HG02798 (cell line): ENCODE data around the gene ZNF454.

Experiments used
- ATAC-seq: cut with Tn5 transposase; IDR thresholded peaks from one replicate; pipeline ENCODE4 v1.9.1; 2021; ENCODE audit warnings: mild to moderate bottlenecking; ENCODE audit not compliant: unreplicated experiment, poor library complexity

ZNF454 gene

DNA sequence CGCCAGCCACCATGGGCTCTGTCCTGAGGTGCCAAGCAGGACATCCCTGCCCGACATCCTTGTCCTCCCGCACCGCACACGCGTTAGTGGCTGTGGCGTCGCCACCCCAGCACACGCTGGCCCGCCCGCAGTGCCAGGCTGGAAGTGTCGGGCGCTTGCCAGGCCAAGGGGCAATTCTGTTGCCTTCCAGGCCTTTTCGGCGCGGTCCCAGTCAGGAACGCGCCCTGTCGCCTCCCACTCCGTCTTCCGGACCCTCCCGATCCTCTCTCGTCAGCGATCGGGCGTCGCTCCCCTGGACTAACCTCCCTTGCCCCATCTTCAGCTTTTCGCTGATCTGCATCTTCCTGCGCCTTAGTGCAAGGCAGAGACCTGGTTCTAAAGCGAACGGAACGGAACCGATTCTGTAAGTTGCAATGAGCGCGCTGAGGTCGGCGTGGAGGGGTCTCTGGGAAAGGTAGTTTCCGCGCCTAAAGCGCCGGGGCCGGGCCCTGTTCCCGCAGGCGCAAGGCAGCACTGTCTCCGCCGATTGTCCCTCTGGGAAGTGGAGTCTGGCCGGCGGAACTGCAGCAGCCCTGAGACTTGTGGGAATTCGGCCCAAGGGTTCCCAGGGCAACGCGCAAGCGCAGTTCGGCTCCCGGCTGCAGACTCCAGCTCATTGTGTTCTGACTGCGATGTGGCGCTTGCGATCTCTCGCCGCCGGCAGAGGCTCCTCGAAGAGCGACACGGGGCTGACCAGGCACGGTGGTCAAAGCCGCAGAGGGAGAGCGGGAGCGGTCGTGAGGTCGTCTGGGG is at the start of gene ZNF454:
ZNF454 (plus strand) TSS at position 630 of the 792 bp plus-strand sequence. CDS start 1,594 bp downstream, outside the sequence.
- no peak for ATAC-seq

DNA sequence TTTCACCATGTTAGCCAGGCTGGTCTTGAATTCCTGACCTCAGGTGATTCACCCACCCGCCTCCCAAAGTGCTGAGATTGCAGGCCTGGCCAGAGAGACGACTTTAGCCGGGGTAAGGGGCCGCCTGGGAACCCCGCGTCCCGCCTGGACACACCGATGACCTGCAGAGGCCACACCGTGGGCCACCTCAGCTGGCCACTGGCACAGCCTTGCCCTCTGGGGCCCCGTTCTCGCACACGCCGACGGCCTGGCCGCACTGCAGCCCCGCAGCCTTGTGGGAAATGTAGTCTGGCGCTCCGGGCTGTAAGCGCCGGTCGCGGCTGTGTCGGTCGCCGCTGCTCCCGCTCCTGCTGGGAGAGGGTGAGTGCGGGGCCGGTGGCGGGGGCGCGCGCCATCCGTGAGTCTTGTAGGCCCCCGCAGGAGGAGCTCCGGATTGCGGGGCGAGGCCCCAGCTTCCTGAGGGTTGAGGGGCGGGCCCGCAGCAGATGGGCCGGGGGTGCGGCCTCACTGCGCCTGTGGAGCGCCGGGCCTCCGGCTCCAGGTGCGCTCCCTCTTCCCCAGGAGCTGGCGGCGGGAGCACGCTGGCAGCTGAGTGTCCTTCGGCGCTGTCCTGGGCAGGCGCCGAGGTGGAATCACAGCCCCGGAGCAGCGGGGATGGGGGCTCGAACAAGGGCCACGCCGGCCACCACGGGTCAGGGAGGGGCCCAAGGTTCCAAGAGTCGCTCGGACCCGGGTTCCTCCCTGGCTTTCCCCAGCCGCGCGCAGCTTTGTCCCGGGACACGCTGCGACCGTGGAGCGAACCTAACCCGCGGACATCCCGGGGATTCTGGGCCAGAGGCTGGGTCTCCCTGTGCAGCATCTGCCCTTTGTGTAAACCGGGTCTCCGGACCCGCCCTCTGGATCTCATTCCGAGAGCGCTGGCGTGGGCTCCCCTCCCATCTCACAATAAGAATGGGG is 45.1 kb upstream of the ZNF454 start, which contains the start of gene ZFP2:
ZFP2 (plus strand) TSS at position 299 of the 957 bp plus-strand sequence. CDS start 35,401 bp downstream, outside the sequence.
- no peak for ATAC-seq

DNA sequence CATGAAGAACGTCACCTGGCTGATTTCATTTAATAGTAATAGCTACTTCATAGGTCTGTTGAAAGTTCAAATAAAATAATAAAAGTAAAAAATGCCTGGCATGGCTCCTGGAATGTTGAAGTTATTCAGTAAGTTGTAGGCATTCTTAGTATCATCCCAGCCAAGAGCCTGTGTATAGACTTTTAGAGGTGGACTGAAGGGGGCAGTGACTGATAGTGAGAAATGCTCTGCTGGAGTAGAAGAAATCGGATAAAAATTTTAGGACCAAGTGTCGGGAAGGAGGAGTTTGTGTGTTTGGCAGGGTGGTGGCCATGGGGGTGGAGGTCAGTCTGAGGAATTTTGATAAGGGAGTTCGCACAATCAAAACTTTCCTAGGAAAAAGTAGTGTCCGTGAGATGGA is 41.7 kb upstream of the ZNF454 start:
- ATAC-seq = no peak

GRCh38 chr5:178902849-178903248 is 38.1 kb upstream of the ZNF454 start:
- no peak for ATAC-seq

- no peak for ATAC-seq
Measured at GRCh38 chr5:178931846-178932760, 8.9 kb upstream of the ZNF454 start.

GRCh38 chr5:178941361-178941760 is 363 bp downstream of the ZNF454 start:
- no peak for ATAC-seq

DNA sequence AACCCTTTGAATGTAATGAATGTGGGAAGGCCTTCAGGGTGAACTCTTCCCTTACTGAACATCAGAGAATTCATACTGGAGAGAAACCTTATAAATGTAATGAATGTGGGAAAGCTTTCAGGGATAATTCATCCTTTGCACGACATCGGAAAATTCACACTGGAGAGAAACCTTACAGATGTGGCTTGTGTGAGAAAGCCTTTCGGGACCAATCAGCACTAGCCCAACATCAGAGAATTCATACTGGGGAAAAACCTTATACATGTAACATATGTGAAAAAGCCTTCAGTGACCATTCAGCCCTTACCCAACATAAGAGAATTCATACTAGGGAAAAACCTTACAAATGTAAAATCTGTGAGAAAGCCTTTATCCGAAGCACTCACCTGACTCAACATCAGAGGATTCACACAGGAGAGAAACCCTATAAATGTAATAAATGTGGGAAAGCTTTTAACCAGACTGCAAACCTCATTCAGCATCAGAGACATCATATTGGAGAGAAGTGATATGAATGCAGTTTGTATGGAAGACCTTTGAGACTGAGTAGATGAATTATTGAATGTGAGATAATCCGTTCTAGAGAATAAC is 24.6 kb downstream of the ZNF454 start:
- no peak for ATAC-seq

DNA sequence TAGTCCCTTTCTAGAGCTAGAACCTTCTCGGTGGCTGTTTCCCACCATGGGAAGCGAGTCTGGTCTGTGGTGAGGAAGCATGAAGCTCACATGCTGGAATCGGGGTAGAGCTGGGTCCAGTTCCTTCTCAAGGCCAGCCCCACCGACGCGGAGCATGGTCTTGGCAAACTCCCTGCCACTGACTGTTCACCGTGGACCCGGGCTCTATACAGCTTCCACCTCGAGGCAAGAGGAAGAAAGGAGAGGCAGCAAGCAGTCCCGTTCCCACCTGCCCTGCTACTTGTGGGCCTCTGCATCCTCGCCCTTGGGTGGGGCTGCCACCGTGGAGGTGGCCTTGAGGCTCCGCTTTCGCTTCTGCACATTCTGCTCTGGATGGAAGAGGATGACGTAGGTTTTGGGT is 40.4 kb downstream of the ZNF454 start:
- ATAC-seq = no peak

DNA sequence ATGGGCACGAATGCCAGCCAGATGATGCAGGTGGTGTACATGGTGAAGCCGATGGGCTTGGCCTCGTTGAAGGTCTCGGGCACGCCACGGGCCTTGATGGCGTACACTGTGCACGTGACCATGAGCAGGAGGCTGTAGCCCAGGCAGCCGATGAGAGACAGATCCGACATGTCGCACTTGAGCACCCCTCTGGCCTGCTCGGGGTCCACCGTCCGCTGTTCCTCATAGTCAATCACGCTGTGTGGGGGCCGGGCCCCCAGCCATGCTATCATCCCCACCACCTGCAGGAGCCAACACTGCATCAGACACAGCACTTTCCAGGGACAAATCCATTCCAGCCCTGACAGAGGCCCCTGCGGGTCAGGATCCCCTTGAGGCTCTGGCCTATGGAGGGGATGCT is 41.9 kb downstream of the ZNF454 start:
- no peak for ATAC-seq

- ATAC-seq = no peak
Measured at GRCh38 chr5:178983728-178984127, 42.7 kb downstream of the ZNF454 start.

DNA sequence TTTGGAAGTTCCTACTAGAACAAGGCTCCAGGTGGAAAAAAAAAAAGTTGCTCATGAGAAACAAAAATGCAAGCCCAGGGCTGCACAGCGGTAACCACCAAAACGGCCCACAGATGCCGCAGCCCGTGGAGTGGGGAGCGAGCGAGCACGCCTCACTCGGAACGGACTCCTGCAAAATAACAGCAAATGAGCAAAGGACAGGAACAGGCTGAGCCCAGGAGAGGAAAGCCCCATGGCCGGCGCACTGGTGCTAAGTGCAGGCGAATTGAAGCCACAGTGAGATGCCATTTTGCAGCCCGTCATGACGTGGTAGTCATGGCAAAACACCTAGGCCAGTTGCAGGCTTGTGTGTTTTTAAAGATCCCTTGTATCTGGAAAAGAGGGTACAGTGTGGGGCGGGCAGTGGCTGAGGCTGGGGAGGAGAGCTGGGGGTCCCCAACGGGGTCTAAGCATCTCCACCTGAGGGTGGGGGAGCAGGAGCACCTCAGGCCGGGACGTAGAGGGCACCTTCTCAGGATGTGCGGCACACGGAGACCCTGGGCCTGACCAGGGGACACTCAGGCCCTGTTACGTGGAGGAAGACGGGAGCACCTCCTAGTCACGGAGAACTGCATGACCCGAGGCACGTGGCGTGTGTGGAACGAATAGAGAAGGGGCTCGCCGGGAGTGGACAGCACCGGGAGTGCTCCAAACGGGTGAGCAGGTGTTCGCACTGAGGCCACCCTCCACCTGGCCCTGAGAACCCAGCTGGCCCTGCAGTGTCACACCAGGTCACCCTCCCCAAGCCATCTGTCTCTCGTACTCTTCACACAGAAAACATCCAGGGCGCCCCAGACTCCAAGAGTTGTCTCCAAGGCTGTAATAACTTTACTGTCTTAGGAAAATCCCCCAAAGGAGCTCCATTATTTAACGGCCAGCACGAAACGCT is 43.4 kb downstream of the ZNF454 start:
- ATAC-seq = no peak

DNA sequence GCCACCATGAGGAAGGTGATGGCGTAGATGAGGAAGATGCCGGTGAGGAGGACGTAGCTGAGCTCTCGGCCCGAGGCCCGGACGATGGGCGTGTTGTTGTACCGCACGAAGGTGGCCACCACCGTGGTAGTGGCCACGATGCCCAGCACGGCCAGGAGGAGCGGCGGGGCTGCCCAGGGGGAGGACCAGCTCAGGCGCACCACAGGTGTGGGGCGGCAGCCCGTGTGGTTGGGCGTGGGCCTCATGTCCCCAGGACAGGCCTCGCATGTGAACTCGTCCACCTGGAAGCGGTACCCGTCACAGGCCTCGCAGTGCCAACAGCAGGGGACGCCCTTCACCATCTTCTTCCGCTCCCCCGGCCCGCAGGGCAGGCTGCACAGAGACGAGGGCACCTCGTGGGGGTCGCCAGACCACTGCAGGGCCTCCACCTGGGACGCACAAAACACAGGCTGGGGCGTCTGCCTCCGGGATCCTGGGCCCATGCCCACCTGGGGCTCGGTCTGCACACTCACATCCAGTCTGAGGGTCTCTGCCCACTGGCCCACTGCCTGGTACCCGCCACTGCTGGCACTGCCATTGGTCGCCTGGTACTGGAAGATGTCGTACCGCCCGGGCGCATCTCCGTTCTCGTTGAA is 45.4 kb downstream of the ZNF454 start:
- ATAC-seq = no peak

GRCh38 chr5:178988436-178989220 is 47.6 kb downstream of the ZNF454 start:
- ATAC-seq = no peak

DNA sequence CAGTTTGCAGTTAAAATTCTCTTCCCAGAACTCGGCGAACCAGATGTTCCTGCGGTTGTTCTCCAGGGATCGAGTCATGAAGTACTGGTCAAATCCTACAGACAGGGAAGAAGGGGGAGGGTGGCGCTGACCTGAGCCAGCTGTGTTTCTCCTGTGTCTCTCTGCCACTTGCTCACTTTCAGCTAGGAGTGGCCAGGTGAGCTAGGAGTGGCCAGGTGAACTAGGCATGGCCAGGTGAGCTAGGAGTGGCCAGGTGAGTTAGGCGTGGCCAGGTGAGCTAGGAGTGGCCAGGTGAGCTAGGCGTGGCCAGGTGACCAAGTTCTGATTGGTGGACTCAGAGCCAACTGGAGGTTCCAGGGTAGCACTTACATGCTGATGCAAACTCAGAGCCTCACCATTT is 48.3 kb downstream of the ZNF454 start:
- no peak for ATAC-seq

DNA sequence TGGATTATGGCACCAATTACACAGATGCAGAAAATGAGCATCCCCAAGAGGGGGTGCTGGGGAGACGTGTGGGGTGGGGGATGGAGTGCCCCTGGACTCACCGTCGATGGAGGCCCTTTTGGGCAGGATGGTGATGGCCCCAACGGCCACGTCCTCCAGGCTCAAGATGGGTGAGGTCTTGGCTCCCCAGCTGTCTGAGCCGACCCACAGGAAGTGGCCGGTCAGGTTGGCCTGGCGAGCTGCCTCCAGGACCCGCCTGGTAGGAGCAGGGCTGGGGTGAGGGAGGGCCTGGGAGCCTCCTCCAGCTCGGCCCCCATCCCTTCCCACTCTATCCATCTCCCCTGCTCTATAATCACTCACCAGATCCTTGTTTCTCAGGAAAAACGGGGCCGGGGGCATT is 49.5 kb downstream of the ZNF454 start:
- ATAC-seq = no peak

DNA sequence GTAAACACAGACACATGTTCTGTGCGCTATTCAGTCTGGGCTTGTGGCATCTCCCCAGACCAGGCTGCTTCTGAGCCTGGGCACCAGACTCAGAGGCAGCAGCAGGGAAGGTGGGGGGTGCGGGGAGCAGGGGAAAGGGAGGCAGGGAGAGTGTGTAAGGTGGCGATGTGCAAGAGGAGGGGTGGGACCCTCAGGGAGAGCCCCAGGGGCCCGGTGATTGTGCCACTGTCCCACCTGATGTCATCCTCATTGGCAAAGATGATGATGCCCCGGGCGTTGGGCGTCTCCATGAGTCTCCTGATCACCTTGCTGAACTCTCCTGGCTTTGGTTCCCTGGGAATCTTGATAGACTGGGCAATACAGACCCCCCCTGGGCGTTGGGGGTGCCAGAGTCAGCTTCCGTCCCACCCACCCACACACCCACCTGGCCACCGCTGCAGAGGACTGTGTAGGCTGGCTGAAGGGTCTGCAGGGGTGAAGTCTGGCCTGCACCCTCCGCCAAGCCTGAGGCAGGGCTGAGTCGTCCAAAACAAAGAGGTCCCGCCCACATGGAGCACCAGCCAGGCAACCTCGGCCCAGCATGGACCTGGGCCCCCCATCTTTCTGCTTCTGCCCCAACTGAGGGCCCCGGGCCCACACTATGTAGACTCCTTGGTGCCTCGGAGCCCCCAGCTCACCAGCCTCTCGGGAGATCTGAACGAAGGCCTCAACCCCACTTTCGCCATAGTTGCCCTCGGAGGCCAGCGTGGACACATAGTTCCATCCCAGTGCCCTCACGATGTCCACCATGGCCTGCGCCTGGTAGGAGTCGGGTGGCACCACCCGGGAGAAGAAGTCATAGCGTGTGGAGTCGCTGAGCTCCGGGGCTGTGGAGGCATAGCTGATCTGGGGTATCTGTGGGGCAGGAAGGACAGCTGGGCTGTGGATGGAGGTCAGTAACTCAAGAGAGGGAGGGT is 50.5 kb downstream of the ZNF454 start:
- no peak for ATAC-seq
